Fibroblast of lung (primary cell): ENCODE measurements around the gene PDLIM4. TPM values are rescaled to one million over a fixed set of nuclear protein-coding genes. Genes with fewer than 3 reads are reported as not detected.
A peak's percentile ranks its signal among the peaks of the same experiment; 100 is the strongest.

Experiments
- DNase-seq, 2 donors: peaks; one replicate each; pipeline versions ENCODE4 v3.0.0 to v3.0.0-alpha.2; 2010; ENCODE audit warnings: low read depth in 2 of 2
- H2AFZ ChIP-seq: 2 replicates; pipeline ENCODE4 v1.5.1; 2012; ENCODE audit warnings: low read length, control low read depth, inconsistent platforms
- H3K27ac ChIP-seq: 2 replicates; pipeline ENCODE4 v1.5.1; 2011; ENCODE audit warnings: low read length, control low read depth; ENCODE audit not compliant: insufficient read depth
- H3K27me3 ChIP-seq: 2 replicates; pipeline ENCODE4 v1.5.1; 2011; ENCODE audit warnings: mild to moderate bottlenecking, low read length; ENCODE audit not compliant: control insufficient read depth, insufficient read depth
- H3K36me3 ChIP-seq: 2 replicates; pipeline ENCODE4 v1.5.1; 2011; ENCODE audit warnings: low read length; ENCODE audit not compliant: control insufficient read depth, insufficient read depth
- H3K4me1 ChIP-seq: 2 replicates; pipeline ENCODE4 v1.5.1; 2011; ENCODE audit warnings: low read length; ENCODE audit not compliant: control insufficient read depth, insufficient read depth; ENCODE audit errors: extremely low read depth
- H3K4me2 ChIP-seq: 2 replicates; pipeline ENCODE4 v1.5.1; 2011; ENCODE audit warnings: low read length, control low read depth; ENCODE audit not compliant: insufficient read depth; ENCODE audit errors: extremely low read depth
- H3K4me3 ChIP-seq, 4 experiments: fragments of 200-600 bp in 1 of 4; sonication (generic) in 1 of 4; replicated peaks in 1 of 4; 2 replicates each; pipeline ENCODE4 v1.5.1; 2011 to 2016; ENCODE audit warnings: low read length in 4 of 4, low read depth in 3 of 4, mild to moderate bottlenecking in 3 of 4, control low read depth in 2 of 4, inconsistent platforms in 1 of 4, mixed read lengths in 1 of 4; ENCODE audit not compliant: insufficient read depth in 1 of 4; ENCODE audit errors: control extremely low read depth in 1 of 4
- H3K79me2 ChIP-seq: 2 replicates; pipeline ENCODE4 v1.5.1; 2012; ENCODE audit warnings: mild to moderate bottlenecking, low read length, inconsistent platforms; ENCODE audit not compliant: control insufficient read depth, insufficient read depth
- H3K9ac ChIP-seq: 2 replicates; pipeline ENCODE4 v1.5.1; 2011; ENCODE audit warnings: mild to moderate bottlenecking, low read length, control low read depth; ENCODE audit not compliant: insufficient read depth
- H3K9me3 ChIP-seq: 2 replicates; pipeline ENCODE4 v1.5.1; 2012; ENCODE audit warnings: low read depth, low read length; ENCODE audit not compliant: control insufficient read depth, insufficient read depth
- H4K20me1 ChIP-seq: 2 replicates; pipeline ENCODE4 v1.5.1; 2011; ENCODE audit warnings: low read length; ENCODE audit not compliant: control insufficient read depth, insufficient read depth; ENCODE audit errors: extremely low read depth
- EZH2 ChIP-seq: IDR thresholded peaks from 2 replicates; pipeline ENCODE4 v1.5.1; 2012; ENCODE audit warnings: low read length, control low read depth, mild to moderate bottlenecking; ENCODE audit errors: missing control alignments
- polyA plus RNA-seq, 2 donors: library from polyadenylated mRNA; depleted of rRNA in 1 of 2; stranded (reverse) in 1 of 2; unstranded in 1 of 2; fragments of >200 nt; gene quantifications; 2 replicates each; pipeline ENCODE4 v1.2.1, GENCODE V29; 2011 to 2012; ENCODE audit warnings: missing spikeins in 1 of 2
- total RNA-seq: library from RNA; depleted of rRNA; stranded (reverse); fragments of >200 nt; gene quantifications from 2 replicates; pipeline ENCODE4 v1.2.1, GENCODE V29; 2014
- TF ChIP-seq, protein P1 (sequence below), 2 donors: IDR thresholded peaks in 1 of 2; conservative IDR thresholded peaks in 1 of 2; 1 replicate in 1 of 2; 2 replicates in 1 of 2; pipeline ENCODE4 v1.5.1; 2011 to 2012; ENCODE audit warnings: low read length in 2 of 2, control low read depth in 1 of 2, inconsistent platforms in 1 of 2, low read depth in 1 of 2, mild to moderate bottlenecking in 1 of 2

PDLIM4 gene
- total and polyA plus RNA-seq, 2 donors (not counting 1 experiment from before 2014, with no cell fraction given), result 10.7 to 67.2 TPM

DNA sequence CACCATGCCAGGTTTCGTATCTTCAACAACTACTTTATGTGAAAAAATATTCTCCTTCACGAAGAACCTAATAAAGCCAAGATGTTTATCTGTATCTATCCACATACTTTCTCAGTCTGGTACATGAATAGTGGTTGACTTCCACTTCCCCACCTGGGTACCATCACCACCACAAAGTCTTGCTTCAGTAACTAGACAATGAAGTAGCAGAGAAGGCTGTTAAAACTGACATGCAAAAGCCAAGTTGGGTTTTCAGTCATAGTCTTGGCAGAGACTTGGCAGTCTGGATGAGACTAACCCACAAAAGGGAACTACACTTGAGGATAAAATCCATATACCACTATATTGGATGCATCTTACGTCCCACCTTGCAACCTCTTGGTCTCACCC lies 34.9 kb upstream of the PDLIM4 start:
- H3K9ac ChIP-seq, result no peak overlapping the region
- H3K4me2 ChIP-seq, result peak overlapping the region; percentile 7
- no peak for DNase-seq
- peaks cover 35% of the 10 kb centered on the region for H3K4me1 ChIP-seq
- no peaks in the 10 kb centered on the region for H3K27me3 ChIP-seq
- H3K79me2 ChIP-seq, result peaks cover 44% of the 10 kb centered on the region
- peak overlapping the region; percentile 44 for H3K27ac ChIP-seq
- TF ChIP-seq EZH2, result no peak
- TF ChIP-seq, protein P1, sequence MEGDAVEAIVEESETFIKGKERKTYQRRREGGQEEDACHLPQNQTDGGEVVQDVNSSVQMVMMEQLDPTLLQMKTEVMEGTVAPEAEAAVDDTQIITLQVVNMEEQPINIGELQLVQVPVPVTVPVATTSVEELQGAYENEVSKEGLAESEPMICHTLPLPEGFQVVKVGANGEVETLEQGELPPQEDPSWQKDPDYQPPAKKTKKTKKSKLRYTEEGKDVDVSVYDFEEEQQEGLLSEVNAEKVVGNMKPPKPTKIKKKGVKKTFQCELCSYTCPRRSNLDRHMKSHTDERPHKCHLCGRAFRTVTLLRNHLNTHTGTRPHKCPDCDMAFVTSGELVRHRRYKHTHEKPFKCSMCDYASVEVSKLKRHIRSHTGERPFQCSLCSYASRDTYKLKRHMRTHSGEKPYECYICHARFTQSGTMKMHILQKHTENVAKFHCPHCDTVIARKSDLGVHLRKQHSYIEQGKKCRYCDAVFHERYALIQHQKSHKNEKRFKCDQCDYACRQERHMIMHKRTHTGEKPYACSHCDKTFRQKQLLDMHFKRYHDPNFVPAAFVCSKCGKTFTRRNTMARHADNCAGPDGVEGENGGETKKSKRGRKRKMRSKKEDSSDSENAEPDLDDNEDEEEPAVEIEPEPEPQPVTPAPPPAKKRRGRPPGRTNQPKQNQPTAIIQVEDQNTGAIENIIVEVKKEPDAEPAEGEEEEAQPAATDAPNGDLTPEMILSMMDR (conservative IDR thresholded peaks at IDR 0.05 in 1 of 2, IDR thresholded peaks at IDR 0.05 in 1 of 2; ENCODE audit: low read depth in 1 of 2, low read length in 2 of 2), result no peak
- H4K20me1 ChIP-seq, result no peaks in the 10 kb centered on the region
- H3K9me3 ChIP-seq, result no peaks in the 10 kb centered on the region
- no peak overlapping the region for H2AFZ ChIP-seq
- H3K4me3 ChIP-seq, result peak overlapping the region in 1 of 4 experiments; percentile 34
- H3K36me3 ChIP-seq, result peaks cover 3% of the 10 kb centered on the region

DNA sequence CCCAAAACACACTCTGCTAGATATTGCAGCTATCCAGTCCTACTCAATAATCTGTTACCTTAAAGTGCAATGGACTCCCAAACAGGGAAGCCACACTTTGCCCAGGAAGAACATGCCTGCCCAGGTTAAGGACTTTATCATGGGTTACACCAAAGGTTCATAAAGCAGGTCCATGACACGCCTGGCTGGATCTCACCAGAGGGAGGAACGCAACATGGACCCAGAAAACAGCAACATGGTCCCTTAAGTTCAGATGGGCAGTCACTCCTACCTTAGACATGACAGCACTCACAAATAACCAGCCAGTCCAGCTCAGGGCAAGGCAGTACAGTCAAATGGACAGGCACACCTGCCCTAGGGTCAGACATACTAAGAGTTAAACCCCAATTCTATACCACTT lies 33.6 kb upstream of the PDLIM4 start:
- TF ChIP-seq, protein P1 (conservative IDR thresholded peaks at IDR 0.05 in 1 of 2, IDR thresholded peaks at IDR 0.05 in 1 of 2; ENCODE audit: low read depth in 1 of 2, low read length in 2 of 2), result no peak
- TF ChIP-seq EZH2, result no peak
- H2AFZ ChIP-seq, result no peak overlapping the region
- H3K9me3 ChIP-seq, result no peaks in the 10 kb centered on the region
- H3K4me3 ChIP-seq, result peak overlapping the region in 1 of 4 experiments; percentile 92
- no peak overlapping the region for H3K4me2 ChIP-seq
- H3K9ac ChIP-seq, result no peak overlapping the region
- H3K27ac ChIP-seq, result peak overlapping the region; percentile 13
- peaks cover 35% of the 10 kb centered on the region for H3K4me1 ChIP-seq
- no peak for DNase-seq
- peaks cover 3% of the 10 kb centered on the region for H3K36me3 ChIP-seq
- H3K79me2 ChIP-seq, result peaks cover 43% of the 10 kb centered on the region
- no peaks in the 10 kb centered on the region for H4K20me1 ChIP-seq
- H3K27me3 ChIP-seq, result no peaks in the 10 kb centered on the region

DNA sequence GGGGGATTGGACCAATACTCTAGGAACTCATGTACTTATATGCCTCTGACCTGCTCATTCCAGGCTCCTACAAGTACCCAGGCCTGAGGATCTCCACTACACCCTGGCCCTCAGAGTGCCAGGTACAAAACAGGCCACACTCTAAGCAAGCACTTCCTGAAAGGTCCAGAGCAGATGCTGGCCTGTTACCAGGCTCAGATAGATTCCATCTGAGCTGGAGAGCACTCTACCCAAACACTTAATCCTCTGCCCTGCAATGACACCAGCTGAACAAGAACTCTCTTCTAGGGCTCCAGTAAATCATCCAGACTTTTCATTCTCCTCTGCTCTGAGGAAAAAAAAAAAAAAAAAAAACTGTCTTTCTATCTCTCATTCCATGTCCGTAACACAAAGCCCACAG lies 32.8 kb upstream of the PDLIM4 start:
- peak in 1 of 2 donors; percentile 47 for DNase-seq
- H3K9ac ChIP-seq, result no peak overlapping the region
- peak overlapping the region in 2 of 4 experiments; percentile 37 to 92 for H3K4me3 ChIP-seq
- no peaks in the 10 kb centered on the region for H3K27me3 ChIP-seq
- no peaks in the 10 kb centered on the region for H4K20me1 ChIP-seq
- peak overlapping the region; percentile 70 for H3K4me2 ChIP-seq
- H3K4me1 ChIP-seq, result peaks cover 35% of the 10 kb centered on the region
- no peaks in the 10 kb centered on the region for H3K9me3 ChIP-seq
- peak overlapping the region; percentile 87 for H3K27ac ChIP-seq
- H2AFZ ChIP-seq, result no peak overlapping the region
- peaks cover 3% of the 10 kb centered on the region for H3K36me3 ChIP-seq
- H3K79me2 ChIP-seq, result peaks cover 39% of the 10 kb centered on the region
- TF ChIP-seq, protein P1 (conservative IDR thresholded peaks at IDR 0.05 in 1 of 2, IDR thresholded peaks at IDR 0.05 in 1 of 2; ENCODE audit: low read depth in 1 of 2, low read length in 2 of 2), result no peak
- TF ChIP-seq EZH2, result no peak
